ENCODE measurements around the gene RTN3.

RTN3 gene

DNA sequence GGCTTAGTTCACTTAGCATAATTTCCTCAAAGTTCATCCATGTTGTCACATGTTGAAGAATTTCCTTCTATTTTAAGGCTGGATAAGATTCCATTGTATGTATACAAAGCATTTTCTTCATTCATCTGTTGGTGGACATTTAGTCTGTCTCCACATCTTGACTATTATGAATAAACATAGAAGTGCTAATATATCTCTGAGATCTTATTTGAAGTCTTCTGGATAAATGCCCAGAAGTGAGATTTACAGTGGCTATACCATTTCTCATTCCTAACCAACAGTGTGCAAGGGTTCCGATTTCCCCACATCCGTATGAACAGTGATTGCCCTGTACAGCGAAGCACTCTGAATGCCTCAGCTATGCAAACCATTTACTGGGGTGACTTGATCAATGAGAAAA lies 93.9 kb downstream of the RTN3 start:
- H3K4me3 ChIP-seq (replicated peaks; ENCODE audit: low read depth, low read length) = no peak overlapping the region
- no peak for TF ChIP-seq CTCF (IDR thresholded peaks at IDR 0.05; ENCODE audit: low read depth, low read length, missing control alignments)
- DNase-seq (ENCODE audit: extremely low read depth, low read depth) = no peak

- no peak overlapping the region for H3K4me3 ChIP-seq (replicated peaks; ENCODE audit: low read depth, low read length)
- DNase-seq (ENCODE audit: extremely low read depth, low read depth) = no peak
- TF ChIP-seq CTCF (IDR thresholded peaks at IDR 0.05; ENCODE audit: low read depth, low read length, missing control alignments) = no peak
Measured at GRCh38 chr11:63779039-63779438, 97.7 kb downstream of the RTN3 start.

GRCh38 chr11:63782749-63783148 lies 101.4 kb downstream of the RTN3 start:
- H3K4me3 ChIP-seq (replicated peaks; ENCODE audit: low read depth, low read length) = no peak overlapping the region
- TF ChIP-seq CTCF (IDR thresholded peaks at IDR 0.05; ENCODE audit: low read depth, low read length, missing control alignments) = no peak
- no peak for DNase-seq (ENCODE audit: extremely low read depth, low read depth)

- no peak for TF ChIP-seq CTCF (IDR thresholded peaks at IDR 0.05; ENCODE audit: low read depth, low read length, missing control alignments)
- no peak overlapping the region for H3K4me3 ChIP-seq (replicated peaks; ENCODE audit: low read depth, low read length)
- no peak for DNase-seq (ENCODE audit: extremely low read depth, low read depth)
Measured at GRCh38 chr11:63783925-63784592, 102.8 kb downstream of the RTN3 start.

GRCh38 chr11:63785823-63786222 lies 104.5 kb downstream of the RTN3 start:
- DNase-seq (ENCODE audit: extremely low read depth, low read depth) = no peak
- no peak overlapping the region for H3K4me3 ChIP-seq (replicated peaks; ENCODE audit: low read depth, low read length)
- no peak for TF ChIP-seq CTCF (IDR thresholded peaks at IDR 0.05; ENCODE audit: low read depth, low read length, missing control alignments)

GRCh38 chr11:63791495-63792167 lies 110.3 kb downstream of the RTN3 start:
- TF ChIP-seq CTCF (IDR thresholded peaks at IDR 0.05; ENCODE audit: low read depth, low read length, missing control alignments) = no peak
- DNase-seq (ENCODE audit: extremely low read depth, low read depth) = no peak

More at GRCh38 chr11:63791495-63792167, 110.3 kb downstream of the RTN3 start:
- H3K4me3 ChIP-seq (replicated peaks; ENCODE audit: low read depth, low read length) = no peak overlapping the region

Measured in HFF-Myc (cell line).